CD4-positive, alpha-beta T cell (primary cell): ENCODE data around the gene JHY. TPM values are rescaled to one million over a fixed set of nuclear protein-coding genes. Genes with fewer than 3 reads are reported as not detected.

Source experiments
- ATAC-seq: fragments of 200-7000 bp; cut with Tn5 transposase; one replicate; pipeline ENCODE4 v1.10.0; 2022; ENCODE audit warnings: mild to moderate bottlenecking; ENCODE audit not compliant: poor library complexity
- CTCF ChIA-PET: fragments of 350-600 bp; sonication (Branson Sonifier 250); formaldehyde crosslinking; loops from one replicate; lab custom pipeline; 2021; ENCODE audit warnings: antibody characterized with exemption, inconsistent platforms; lab: Charles Lee
- POLR2A ChIA-PET: fragments of 350-600 bp; sonication (Branson Sonifier 250); formaldehyde crosslinking; loops from one replicate; lab custom pipeline; 2021; ENCODE audit warnings: antibody characterized with exemption, inconsistent platforms; lab: Charles Lee
- DNase-seq, 14 experiments: peaks; one replicate each; pipeline ENCODE4 v3.0.0-alpha.2; 2013 to 2020; ENCODE audit warnings: mixed read lengths in 2 of 14
- H3K27ac ChIP-seq, 2 donors: one replicate each; pipeline versions ENCODE4 v1.5.1 to v1.7.0; 2013; ENCODE audit warnings: low read length in 2 of 2, low read depth in 1 of 2, mild to moderate bottlenecking in 1 of 2
- H3K27me3 ChIP-seq, 2 experiments: 1 replicate in 1 of 2; 2 replicates in 1 of 2; pipeline versions ENCODE4 v1.6.1 to v1.7.0; 2013; ENCODE audit warnings: low read length in 2 of 2, control low read depth in 1 of 2, mild to moderate bottlenecking in 1 of 2, moderate library complexity in 1 of 2; ENCODE audit not compliant: insufficient read depth in 2 of 2, control insufficient read depth in 1 of 2
- H3K36me3 ChIP-seq: one replicate; pipeline ENCODE4 v1.6.1; 2013; ENCODE audit warnings: low read length, control low read depth; ENCODE audit not compliant: insufficient read depth
- H3K4me1 ChIP-seq: one replicate; pipeline ENCODE4 v1.6.1; 2013; ENCODE audit warnings: low read length, control low read depth; ENCODE audit not compliant: insufficient read depth
- H3K4me3 ChIP-seq: one replicate; pipeline ENCODE4 v1.5.1; 2013; ENCODE audit warnings: mild to moderate bottlenecking, low read length, moderate library complexity
- H3K9me3 ChIP-seq, 2 experiments: 1 replicate in 1 of 2; 2 replicates in 1 of 2; pipeline versions ENCODE4 v1.6.1 to v1.7.0; 2013; ENCODE audit warnings: low read length in 2 of 2, mild to moderate bottlenecking in 2 of 2, control low read depth in 1 of 2, moderate library complexity in 1 of 2; ENCODE audit not compliant: control insufficient read depth in 1 of 2, insufficient read depth in 1 of 2
- H3K27ac Mint-ChIP-seq: one replicate; pipeline ENCODE4 v1.8.0; 2020; ENCODE audit warnings: mixed read lengths
- H3K27me3 Mint-ChIP-seq: one replicate; pipeline ENCODE4 v1.8.0; 2021; ENCODE audit warnings: mixed read lengths
- H3K36me3 Mint-ChIP-seq: one replicate; pipeline ENCODE4 v1.8.0; 2021; ENCODE audit warnings: low read depth, mixed read lengths
- H3K4me1 Mint-ChIP-seq: one replicate; pipeline ENCODE4 v1.8.0; 2021; ENCODE audit warnings: low read depth, mixed read lengths
- H3K4me3 Mint-ChIP-seq: one replicate; pipeline ENCODE4 v1.8.0; 2020; ENCODE audit warnings: mild to moderate bottlenecking, mixed read lengths
- H3K9me3 Mint-ChIP-seq: one replicate; pipeline ENCODE4 v1.8.0; 2020; ENCODE audit warnings: mixed read lengths
- CTCF ChIP-seq: fragments of 200-600 bp; IDR thresholded peaks from one replicate; pipeline ENCODE4 v1.8.0; 2022; ENCODE audit warnings: antibody characterized with exemption, mild to moderate bottlenecking
- intact Hi-C, 2 experiments: fragments of 100-400 bp; cut with DNase I in 1 of 2; cut with micrococcal nuclease in 1 of 2; formaldehyde crosslinking; loops; one replicate each; pipeline versions ENCODE4 v1.15.1 to v1.9.0; 2023 to 2025; cut with DNase I, micrococcal nuclease
- total RNA-seq, 174 experiments: library from RNA in 2 of 174; stranded (reverse) in 2 of 174; gene quantifications; one replicate each; pipeline ENCODE4 v1.2.3 and lab custom pipeline; 2021 to 2026

The JHY gene
- total RNA-seq, 2 experiments from 2014 or later: 4.6 to 4.7 TPM

- no peak overlapping the region for H3K4me3 ChIP-seq
- no peak overlapping the region for H3K27ac Mint-ChIP-seq
- POLR2A ChIA-PET: no interaction called here
- H3K27ac ChIP-seq: no peak overlapping the region
- no peak for TF ChIP-seq CTCF
- peaks cover 21% of the 10 kb centered on the region for H3K27me3 Mint-ChIP-seq
- CTCF ChIA-PET: no interaction called here
- intact Hi-C loops: no loop called here
- no peak overlapping the region for H3K4me3 Mint-ChIP-seq
- H3K27me3 ChIP-seq: no peaks in the 10 kb centered on the region
- ATAC-seq (no peak), DNase-seq (no peak)
- H3K4me1 Mint-ChIP-seq: no peaks in the 10 kb centered on the region
- H3K9me3 Mint-ChIP-seq: no peaks in the 10 kb centered on the region
- no peaks in the 10 kb centered on the region for H3K9me3 ChIP-seq
- no peaks in the 10 kb centered on the region for H3K4me1 ChIP-seq
- no peaks in the 10 kb centered on the region for H3K36me3 Mint-ChIP-seq
- no peaks in the 10 kb centered on the region for H3K36me3 ChIP-seq
These were observed 124.4 kb downstream of the JHY start for GRCh38 chr11:123006860-123007542.

Other genes starting within 250 kb of the JHY start
- 10 to 100 TPM; 24.5 to 28.6 TPM for gene UBASH3B, start 227.0 kb upstream of the JHY start, total RNA-seq
- gene CRTAM, start 44.3 kb upstream of the JHY start, total RNA-seq: 1 to 10 TPM in 1 of 2 experiments, under 1 TPM in 1; 0.70 to 1.3 TPM
- not detected for gene BSX, start 99.1 kb downstream of the JHY start, total RNA-seq
- gene HSPA8, start 179.4 kb downstream of the JHY start, total RNA-seq: 100 to 1,000 TPM; 788 to 811 TPM